K562 (cell line): ENCODE measurements around the gene GRIK1. TPM values are rescaled to one million over a fixed set of nuclear protein-coding genes. Genes with fewer than 3 reads are reported as not detected.
A peak's percentile ranks its signal among the peaks of the same experiment; 100 is the strongest.

ENCODE experiments used
- ARID3B ChIP-seq: fragments of 250-450 bp; sonication (Bioruptor Pico); IDR thresholded peaks from 2 replicates; pipeline ENCODE4 v1.4.0; 2020; ENCODE audit warnings: borderline replicate concordance
- DIDO1 ChIP-seq: fragments of 450-650 bp; IDR thresholded peaks from 2 replicates; pipeline ENCODE4 v1.6.1; 2016; ENCODE audit warnings: low read depth, missing biosample characterization, missing genetic modification characterization
- DPF2 ChIP-seq: fragments of 450-650 bp; IDR thresholded peaks from 2 replicates; pipeline ENCODE4 v1.6.1; 2016
- HMGN3 ChIP-seq: IDR thresholded peaks from 2 replicates; pipeline ENCODE4 v1.6.1; 2011; ENCODE audit warnings: borderline replicate concordance, low read depth, mild to moderate bottlenecking, mixed read lengths, low read length; ENCODE audit not compliant: insufficient read length; ENCODE audit errors: extremely low read depth
- MAX ChIP-seq: sonication (generic); formaldehyde crosslinking; IDR thresholded peaks from 2 replicates; pipeline ENCODE4 v1.9.0; 2022; ENCODE audit warnings: mild to moderate bottlenecking, missing genetic modification reagents
- MTA1 ChIP-seq: fragments of 450-650 bp; IDR thresholded peaks from 2 replicates; pipeline ENCODE4 v1.6.1; 2017; ENCODE audit warnings: borderline replicate concordance
- MYC ChIP-seq, 2 experiments: fragments of 250-450 bp in 1 of 2; sonication (Bioruptor Pico) in 1 of 2; IDR thresholded peaks; 2 replicates each; pipeline versions ENCODE4 v1.5.1 to v1.6.1; 2012 to 2021; ENCODE audit warnings: low read depth in 2 of 2, borderline replicate concordance in 1 of 2, improper control_type of control experiment in 1 of 2, low read length in 1 of 2, mild to moderate bottlenecking in 1 of 2, moderate library complexity in 1 of 2
- NCOA2 ChIP-seq, 2 experiments: fragments of 450-650 bp; IDR thresholded peaks; 2 replicates each; pipeline ENCODE4 v1.6.1; 2018; ENCODE audit warnings: mild to moderate bottlenecking in 2 of 2, moderate library complexity in 1 of 2; ENCODE audit not compliant: partially characterized antibody in 2 of 2
- PCBP1 ChIP-seq: fragments of 200-400 bp; formaldehyde crosslinking; IDR thresholded peaks from 2 replicates; pipeline ENCODE4 v1.6.1; 2018; ENCODE audit warnings: mild to moderate bottlenecking, low read depth, low read length; ENCODE audit not compliant: poor library complexity, severe bottlenecking
- PHB ChIP-seq: fragments of 250-450 bp; sonication (Bioruptor Pico); IDR thresholded peaks from 2 replicates; pipeline ENCODE4 v1.5.0; 2021
- PTRF ChIP-seq: fragments of 450-650 bp; IDR thresholded peaks from 2 replicates; pipeline ENCODE4 v1.6.1; 2016; ENCODE audit warnings: mild to moderate bottlenecking, missing genetic modification characterization, missing compliant biosample characterization
- RBBP5 ChIP-seq: fragments of 200-600 bp; sonication (generic); IDR thresholded peaks from 2 replicates; pipeline ENCODE4 v1.6.1; 2012; ENCODE audit warnings: borderline replicate concordance, mild to moderate bottlenecking, low read length, control low read depth, inconsistent platforms; ENCODE audit not compliant: insufficient read depth, poor library complexity, severe bottlenecking
- TAF1 ChIP-seq: IDR thresholded peaks from 2 replicates; pipeline ENCODE4 v1.6.1; 2011; ENCODE audit warnings: mild to moderate bottlenecking, low read length, moderate library complexity; ENCODE audit not compliant: insufficient read depth, control insufficient read depth, severe bottlenecking; ENCODE audit errors: extremely low read depth
- TCFL5 ChIP-seq: fragments of 250-450 bp; sonication (Bioruptor Pico); conservative IDR thresholded peaks from 2 replicates; pipeline ENCODE4 v1.6.1; 2021; ENCODE audit warnings: mild to moderate bottlenecking, moderate library complexity, matching md5 sums
- ZBED1 ChIP-seq: IDR thresholded peaks from 2 replicates; pipeline ENCODE4 v1.6.1; 2014
- ZNF174 ChIP-seq: fragments of 250-450 bp; sonication (Bioruptor Pico); IDR thresholded peaks from 2 replicates; pipeline ENCODE4 v1.4.0; 2020; ENCODE audit warnings: mild to moderate bottlenecking
- ZNF311 ChIP-seq: fragments of 250-450 bp; sonication (Bioruptor Pico); IDR thresholded peaks from 2 replicates; pipeline ENCODE4 v1.4.0; 2020; ENCODE audit warnings: mild to moderate bottlenecking, moderate library complexity
- ZNF766 ChIP-seq: fragments of 200-800 bp; sonication (Bioruptor generic); conservative IDR thresholded peaks from 2 replicates; pipeline ENCODE4 v1.6.1; 2016; ENCODE audit warnings: missing genetic modification characterization, missing compliant biosample characterization
- ZNF785 ChIP-seq: fragments of 250-450 bp; sonication (Bioruptor Pico); IDR thresholded peaks from 2 replicates; pipeline ENCODE4 v1.4.0; 2020; ENCODE audit warnings: mild to moderate bottlenecking
- polyA plus RNA-seq, 8 experiments: library from polyadenylated mRNA; depleted of rRNA in 4 of 8; stranded (reverse) in 5 of 8; unstranded in 3 of 8; fragments of >200 nt; fragmentation: Nextera tagmentation in 2 of 8; fragmentation: Illumina TruSeq in 1 of 8; extraction: Ambion mirVana in 2 of 8; extraction: Trizol in 1 of 8; gene quantifications; 2 replicates each; pipeline versions ENCODE4 v1.2.1 to v1.2.3, GENCODE V29; 2011 to 2014; ENCODE audit warnings: inconsistent platforms in 1 of 8, missing spikeins in 1 of 8
- total RNA-seq, 7 experiments: library from RNA; depleted of rRNA in 6 of 7; stranded (reverse); fragments of >200 nt in 6 of 7; fragmentation: Illumina TruSeq in 2 of 7; extraction: Trizol in 2 of 7; gene quantifications; 2 replicates each; pipeline versions ENCODE4 v1.2.1 to v1.2.3, GENCODE V29; 2011 to 2021; ENCODE audit warnings: low replicate concordance in 1 of 7
- TF ChIP-seq, protein P1 (sequence below): fragments of 200-800 bp; sonication (Bioruptor generic); IDR thresholded peaks from 2 replicates; pipeline ENCODE4 v1.6.1; 2017; ENCODE audit warnings: missing genetic modification characterization, missing compliant biosample characterization
- TF ChIP-seq, protein P2 (sequence below), 2 experiments: IDR thresholded peaks; 2 replicates each; pipeline ENCODE4 v1.6.1; 2012; ENCODE audit warnings: improper control_type of control experiment in 2 of 2, low read depth in 2 of 2, low read length in 2 of 2, borderline replicate concordance in 1 of 2

The GRIK1 gene
- total and polyA plus RNA-seq, 9 of the 15 experiments (the other 6 are each of a cell fraction or from before 2014, with no cell fraction given) = 0.17 to 2.8 (median 0.53) TPM

DNA sequence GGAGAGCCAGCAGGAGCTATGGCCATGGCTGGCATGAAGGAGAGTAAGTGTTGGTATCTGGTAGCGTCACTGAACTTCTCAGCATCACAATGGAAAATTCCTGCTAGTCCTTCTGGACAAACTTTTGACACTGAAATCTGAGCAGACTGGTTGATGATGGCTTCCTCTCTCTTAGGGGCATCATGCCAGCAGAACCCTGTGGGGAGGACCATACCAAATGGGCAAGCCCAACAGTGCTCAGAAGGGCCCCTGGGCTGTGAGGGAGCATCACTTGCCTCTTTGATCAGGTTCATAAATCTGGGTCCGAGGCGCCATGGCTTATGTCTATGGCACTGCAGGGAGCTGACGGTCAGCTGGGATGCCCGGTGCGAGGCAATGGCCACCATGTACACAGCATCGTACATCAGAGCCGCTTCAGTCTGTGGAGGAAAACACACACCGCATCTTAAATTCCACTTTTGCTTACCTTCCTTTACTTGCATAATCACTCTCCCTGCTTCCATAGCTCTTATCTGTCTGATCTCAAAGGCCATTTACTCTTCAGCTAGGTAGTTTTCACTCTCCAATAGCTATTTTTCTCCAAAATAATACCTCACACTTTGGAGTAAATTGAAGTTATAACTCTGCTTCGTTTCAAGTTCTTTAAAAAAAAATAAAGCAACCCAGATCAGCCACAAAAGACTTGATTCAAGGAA, 297.1 kb downstream of the GRIK1 start (continued):
- 0 out of 2 replicates have a peak, but pooled peaks have one; percentile 28 for TF ChIP-seq DIDO1 (tag)
- TF ChIP-seq ZNF311 (CRISPR knock-in tag) = peak; percentile 87
- TF ChIP-seq HMGN3 = no peak
- TF ChIP-seq ARID3B (CRISPR knock-in tag) = peak; percentile 77; the same call in 1 of the 2 replicates
- TF ChIP-seq RBBP5 = no peak
- TF ChIP-seq, protein P1, sequence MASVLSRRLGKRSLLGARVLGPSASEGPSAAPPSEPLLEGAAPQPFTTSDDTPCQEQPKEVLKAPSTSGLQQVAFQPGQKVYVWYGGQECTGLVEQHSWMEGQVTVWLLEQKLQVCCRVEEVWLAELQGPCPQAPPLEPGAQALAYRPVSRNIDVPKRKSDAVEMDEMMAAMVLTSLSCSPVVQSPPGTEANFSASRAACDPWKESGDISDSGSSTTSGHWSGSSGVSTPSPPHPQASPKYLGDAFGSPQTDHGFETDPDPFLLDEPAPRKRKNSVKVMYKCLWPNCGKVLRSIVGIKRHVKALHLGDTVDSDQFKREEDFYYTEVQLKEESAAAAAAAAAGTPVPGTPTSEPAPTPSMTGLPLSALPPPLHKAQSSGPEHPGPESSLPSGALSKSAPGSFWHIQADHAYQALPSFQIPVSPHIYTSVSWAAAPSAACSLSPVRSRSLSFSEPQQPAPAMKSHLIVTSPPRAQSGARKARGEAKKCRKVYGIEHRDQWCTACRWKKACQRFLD (CRISPR knock-in tag) = peak; percentile 90
- peak; percentile 49; the same call in 1 of the 2 replicates for TF ChIP-seq PHB (CRISPR knock-in tag)
- peak; percentile 42; the same call in 1 of the 2 replicates for TF ChIP-seq ZNF766
- TF ChIP-seq TAF1 = no peak
- no peak for TF ChIP-seq MYC (IDR thresholded peaks at IDR 0.05; ENCODE audit: low read depth, low read length)
- TF ChIP-seq MYC (CRISPR knock-in tag; IDR thresholded peaks at IDR 0.05; ENCODE audit: borderline replicate concordance, low read depth) = 0 out of 2 replicates have a peak, but pooled peaks have one; percentile 13
- TF ChIP-seq ZNF174 (CRISPR knock-in tag) = peak; percentile 31; the same call in 1 of the 2 replicates
- no peak for TF ChIP-seq PCBP1
- TF ChIP-seq DPF2 = peak; percentile 38; the same call in 1 of the 2 replicates
- TF ChIP-seq TCFL5 = peak; percentile 7
- TF ChIP-seq, protein P2, sequence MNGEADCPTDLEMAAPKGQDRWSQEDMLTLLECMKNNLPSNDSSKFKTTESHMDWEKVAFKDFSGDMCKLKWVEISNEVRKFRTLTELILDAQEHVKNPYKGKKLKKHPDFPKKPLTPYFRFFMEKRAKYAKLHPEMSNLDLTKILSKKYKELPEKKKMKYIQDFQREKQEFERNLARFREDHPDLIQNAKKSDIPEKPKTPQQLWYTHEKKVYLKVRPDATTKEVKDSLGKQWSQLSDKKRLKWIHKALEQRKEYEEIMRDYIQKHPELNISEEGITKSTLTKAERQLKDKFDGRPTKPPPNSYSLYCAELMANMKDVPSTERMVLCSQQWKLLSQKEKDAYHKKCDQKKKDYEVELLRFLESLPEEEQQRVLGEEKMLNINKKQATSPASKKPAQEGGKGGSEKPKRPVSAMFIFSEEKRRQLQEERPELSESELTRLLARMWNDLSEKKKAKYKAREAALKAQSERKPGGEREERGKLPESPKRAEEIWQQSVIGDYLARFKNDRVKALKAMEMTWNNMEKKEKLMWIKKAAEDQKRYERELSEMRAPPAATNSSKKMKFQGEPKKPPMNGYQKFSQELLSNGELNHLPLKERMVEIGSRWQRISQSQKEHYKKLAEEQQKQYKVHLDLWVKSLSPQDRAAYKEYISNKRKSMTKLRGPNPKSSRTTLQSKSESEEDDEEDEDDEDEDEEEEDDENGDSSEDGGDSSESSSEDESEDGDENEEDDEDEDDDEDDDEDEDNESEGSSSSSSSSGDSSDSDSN (IDR thresholded peaks at IDR 0.05; ENCODE audit: borderline replicate concordance in 1 of 2, low read depth in 2 of 2, low read length in 2 of 2) = no peak
- no peak for TF ChIP-seq MTA1
- TF ChIP-seq NCOA2 (IDR thresholded peaks at IDR 0.05; ENCODE audit: partially characterized antibody in 2 of 2) = no peak
- TF ChIP-seq ZNF785 (CRISPR knock-in tag) = 0 out of 2 replicates have a peak, but pooled peaks have one; percentile 33
- TF ChIP-seq MAX = no peak
- TF ChIP-seq PTRF (tag) = peak; percentile 28; the same call in 1 of the 2 replicates
- TF ChIP-seq ZBED1 = no peak
